ENCODE measurements around the gene DZIP1. TPM values are rescaled to one million over a fixed set of nuclear protein-coding genes. Genes with fewer than 3 reads are reported as not detected.

Gene DZIP1
- total RNA-seq, 1 experiment from 2014 or later: 0.17 TPM

- no TSS peak for BruUV-seq (replicated peaks)
- RAD21 ChIA-PET (ENCODE audit: low non-redundant PET in 1 of 2, low total read pairs in 2 of 2, uncharacterized antibody in 2 of 2, unreplicated experiment in 2 of 2): no interaction called here
- no peak for ATAC-seq
Observed at GRCh38 chr13:95614641-95615245, 29.8 kb downstream of the DZIP1 start.

More at GRCh38 chr13:95614641-95615245, 29.8 kb downstream of the DZIP1 start:
- TF ChIP-seq ZBTB33 (IDR thresholded peaks at IDR 0.05; ENCODE audit: extremely low read depth, insufficient replicate concordance, low read length) (no peak), JUND (IDR thresholded peaks at IDR 0.05) (no peak), SIN3A (IDR thresholded peaks at IDR 0.05; ENCODE audit: low read depth) (no peak), RAD21 (IDR thresholded peaks at IDR 0.05; ENCODE audit: low read depth) (0 out of 2 replicates have a peak, but pooled peaks have one; percentile 8), EGR1 (IDR thresholded peaks at IDR 0.05; ENCODE audit: low read depth) (0 out of 2 replicates have a peak, but pooled peaks have one; percentile 27), REST (IDR thresholded peaks at IDR 0.05; ENCODE audit: low read depth) (no peak), CTCF (IDR thresholded peaks at IDR 0.05 in 2 of 3, conservative IDR thresholded peaks at IDR 0.05 in 1 of 3; ENCODE audit: borderline replicate concordance in 1 of 3, insufficient read depth in 1 of 3, low read depth in 2 of 3, low read length in 2 of 3) (no peak), EZH2 (IDR thresholded peaks at IDR 0.05) (no peak), FOSL1 (IDR thresholded peaks at IDR 0.05; ENCODE audit: low read depth) (no peak)
- Histone ChIP-seq H3K9me3 (ENCODE audit: control insufficient read depth in 1 of 2, insufficient read depth in 1 of 2, low read depth in 1 of 2, low read length in 2 of 2) (no peaks in the 10 kb centered on the region), H2AFZ (ENCODE audit: low read depth, low read length, poor library complexity, severe bottlenecking) (no peak overlapping the region), H3K9me2 (ENCODE audit: insufficient read depth) (no peaks in the 10 kb centered on the region), H3K9ac (ENCODE audit: low read length) (no peak overlapping the region), H3K27me3 (ENCODE audit: insufficient read depth, low read length) (no peaks in the 10 kb centered on the region), H3K79me2 (ENCODE audit: insufficient read depth, low read length) (no peaks in the 10 kb centered on the region), H3K4me3 (replicated peaks in 1 of 2; ENCODE audit: low read depth in 1 of 2, low read length in 2 of 2) (no peak overlapping the region), H4K20me1 (ENCODE audit: insufficient read depth) (no peaks in the 10 kb centered on the region), H3K4me1 (ENCODE audit: control insufficient read depth in 1 of 2, insufficient read depth in 2 of 2, low read length in 2 of 2) (0 out of 4 replicates have a peak, but pooled peaks cover 2 to 3% of the 10 kb centered on the region in 2 experiments), H3K27ac (ENCODE audit: low read depth, low read length) (no peak overlapping the region), H3K36me3 (ENCODE audit: control insufficient read depth in 1 of 2, insufficient read depth in 2 of 2, low read length in 2 of 2) (no peaks in the 10 kb centered on the region), H3K4me2 (ENCODE audit: low read length) (no peak overlapping the region)
- no peak for DNase-seq (ENCODE audit: low read depth, low spot score)
- POLR2A ChIA-PET: no interaction called here
- CTCF ChIA-PET: interaction anchor here (0.9 kb wide), 1 partner anchor 9 kb away, joined by 5 read pairs; no protein-coding TSS in a partner anchor
- intact Hi-C loops (cut with micrococcal nuclease): no loop called here

Measured in HCT116 (cell line).